Transverse colon (tissue), 4 donors: ENCODE measurements around the gene SLC22A23. TPM values are rescaled to one million over a fixed set of nuclear protein-coding genes. Genes with fewer than 3 reads are reported as not detected.

ENCODE experiments used
- DNase-seq: peaks from one replicate; pipeline ENCODE4 v3.0.0-alpha.2; 2019
- H3K27ac ChIP-seq, 4 donors: fragments of 200-600 bp; sonication (generic); 2 replicates each; pipeline ENCODE4 v1.5.1; 2016 to 2018; ENCODE audit warnings: inconsistent platforms in 4 of 4
- H3K27me3 ChIP-seq: fragments of 200-600 bp; sonication (generic); 2 replicates; pipeline ENCODE4 v1.5.1; 2017; ENCODE audit warnings: inconsistent platforms
- H3K36me3 ChIP-seq, 4 donors: fragments of 200-600 bp; sonication (generic); 2 replicates each; pipeline ENCODE4 v1.5.1; 2017 to 2019; ENCODE audit warnings: inconsistent platforms in 4 of 4
- H3K4me1 ChIP-seq, 4 donors: fragments of 200-600 bp; sonication (generic); 2 replicates each; pipeline ENCODE4 v1.5.1; 2017 to 2020; ENCODE audit warnings: inconsistent platforms in 4 of 4
- H3K4me3 ChIP-seq, 4 donors: fragments of 200-600 bp; sonication (generic); 1 replicate in 1 of 4; 2 replicates in 3 of 4; pipeline versions ENCODE4 v1.5.1 to v1.6.1; 2017 to 2019; ENCODE audit warnings: inconsistent platforms in 4 of 4
- H3K9me3 ChIP-seq, 2 donors: fragments of 200-600 bp; sonication (generic); 2 replicates each; pipeline ENCODE4 v1.5.1; 2017 to 2019; ENCODE audit warnings: inconsistent platforms in 2 of 2
- CTCF ChIP-seq, 5 experiments: fragments of 200-600 bp in 3 of 5; fragments of 450-650 bp in 2 of 5; sonication (generic) in 3 of 5; IDR thresholded peaks; 1 replicate in 2 of 5; 2 replicates in 3 of 5; pipeline ENCODE4 v1.5.1; 2016 to 2017; ENCODE audit warnings: antibody characterized with exemption in 5 of 5, inconsistent platforms in 3 of 5, mild to moderate bottlenecking in 2 of 5, moderate library complexity in 1 of 5
- EP300 ChIP-seq: sonication (generic); formaldehyde crosslinking; IDR thresholded peaks from one replicate; pipeline ENCODE4 v1.6.1; 2017; ENCODE audit warnings: antibody characterized with exemption, low read depth
- POLR2A ChIP-seq: fragments of 450-650 bp; IDR thresholded peaks from one replicate; pipeline ENCODE4 v1.6.1; 2016; ENCODE audit warnings: antibody characterized with exemption, mild to moderate bottlenecking, moderate library complexity
- POLR2AphosphoS5 ChIP-seq, 3 donors: sonication (generic); formaldehyde crosslinking; IDR thresholded peaks; one replicate each; pipeline ENCODE4 v1.6.1; 2016; ENCODE audit warnings: antibody characterized with exemption in 3 of 3
- WGBS, 2 donors: methylation state at CpG; one replicate each; pipeline ENCODE4 v1.1.5; 2018; ENCODE audit warnings: low coverage in 1 of 2; 5-methylcytosine and 5-hydroxymethylcytosine counted together
- in situ Hi-C, 4 donors: fragments of 200-750 bp; cut with MboI; loops; one replicate each; pipeline versions ENCODE4 v1.15.0 to v1.15.1; 2017; ENCODE audit warnings: low sequenced_read_pairs in 3 of 4, low pct_ligation_motif_present in 1 of 4, low pct_unique_long_range_greater_than_20kb in 1 of 4
- intact Hi-C: fragments of 100-400 bp; cut with DNase I; formaldehyde crosslinking; loops from one replicate; pipeline ENCODE4 v1.15.1; 2023; ENCODE audit warnings: low total_unique reads
- total RNA-seq, 4 donors: library from RNA; depleted of rRNA; stranded (reverse); fragments of >200 nt; gene quantifications; one replicate each; pipeline ENCODE4 v1.1.0, GENCODE V29; 2016

Gene SLC22A23
- total RNA-seq, 4 donors from 2014 or later: 96.1 to 161 (median 117) TPM

DNA sequence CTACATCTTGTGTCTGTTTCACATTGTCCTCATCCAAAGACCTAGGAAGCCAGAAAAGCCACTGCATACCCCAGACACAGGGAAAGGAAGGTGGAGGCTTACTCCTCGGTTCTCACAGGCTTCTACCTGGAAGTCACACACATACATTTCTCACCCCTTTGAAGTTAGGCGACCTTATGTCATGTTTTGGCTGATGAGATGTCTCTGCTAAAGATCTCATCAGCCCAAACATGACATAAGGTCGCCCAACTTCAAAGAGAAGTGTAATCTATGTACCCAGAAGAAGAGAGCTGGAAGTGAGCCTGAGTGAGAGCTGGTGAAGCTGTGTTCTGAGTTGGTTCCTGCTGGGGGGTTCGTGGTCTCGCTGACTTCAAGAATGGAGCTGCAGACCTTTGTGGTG is 47.5 kb upstream of the SLC22A23 start:
- TF ChIP-seq POLR2A (no peak), CTCF (IDR thresholded peaks at IDR 0.05) (no peak), POLR2AphosphoS5 (IDR thresholded peaks at IDR 0.05) (no peak), EP300 (no peak)
- Histone ChIP-seq H3K4me1 (peaks cover 0 to 13% (median 2%) of the 10 kb centered on the region in 4 donors), H3K4me3 (no peak overlapping the region), H3K27ac (no peak overlapping the region), H3K9me3 (no peaks in the 10 kb centered on the region), H3K27me3 (no peaks in the 10 kb centered on the region), H3K36me3 (no peaks in the 10 kb centered on the region)
- intact Hi-C loops: no loop called here
- 50 to 68% methylated on average over 4 to 5 of the region's 5 CpGs for WGBS, 2 donors
- DNase-seq: no peak
- in situ Hi-C loops: no loop called here

DNA sequence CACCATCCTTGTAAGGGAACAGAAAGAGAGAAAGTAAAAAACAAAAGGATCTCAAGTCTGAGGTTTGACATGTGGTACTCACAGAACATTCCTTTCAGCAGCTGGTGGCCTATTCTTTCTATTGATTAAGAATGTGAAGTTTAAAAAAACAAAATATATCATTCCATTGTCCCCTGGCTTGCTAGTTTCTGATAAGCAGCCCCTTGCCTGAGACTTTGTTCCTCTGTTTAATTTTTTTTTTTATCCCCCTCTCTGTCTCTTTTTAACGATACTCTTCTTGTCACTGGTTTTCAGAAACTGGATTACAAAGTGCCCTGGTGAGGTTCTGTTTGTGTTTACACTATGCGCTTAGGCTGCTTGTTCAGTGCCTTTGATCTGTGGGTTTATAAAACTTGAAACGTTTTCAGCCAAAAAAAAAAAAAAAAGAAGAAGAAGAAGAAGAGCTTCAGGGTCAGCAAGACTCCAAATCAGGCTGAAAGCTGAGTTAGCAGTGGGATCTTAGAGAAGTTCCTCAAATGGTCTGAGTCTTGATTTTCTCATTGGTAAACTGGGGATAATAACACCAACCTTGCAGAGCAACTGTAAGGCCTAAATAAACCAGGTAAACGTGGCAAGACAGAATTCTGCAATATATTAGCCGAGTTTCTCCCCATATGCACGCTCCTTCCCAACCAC is 45.1 kb upstream of the SLC22A23 start:
- no peak overlapping the region for H3K27ac ChIP-seq

DNA sequence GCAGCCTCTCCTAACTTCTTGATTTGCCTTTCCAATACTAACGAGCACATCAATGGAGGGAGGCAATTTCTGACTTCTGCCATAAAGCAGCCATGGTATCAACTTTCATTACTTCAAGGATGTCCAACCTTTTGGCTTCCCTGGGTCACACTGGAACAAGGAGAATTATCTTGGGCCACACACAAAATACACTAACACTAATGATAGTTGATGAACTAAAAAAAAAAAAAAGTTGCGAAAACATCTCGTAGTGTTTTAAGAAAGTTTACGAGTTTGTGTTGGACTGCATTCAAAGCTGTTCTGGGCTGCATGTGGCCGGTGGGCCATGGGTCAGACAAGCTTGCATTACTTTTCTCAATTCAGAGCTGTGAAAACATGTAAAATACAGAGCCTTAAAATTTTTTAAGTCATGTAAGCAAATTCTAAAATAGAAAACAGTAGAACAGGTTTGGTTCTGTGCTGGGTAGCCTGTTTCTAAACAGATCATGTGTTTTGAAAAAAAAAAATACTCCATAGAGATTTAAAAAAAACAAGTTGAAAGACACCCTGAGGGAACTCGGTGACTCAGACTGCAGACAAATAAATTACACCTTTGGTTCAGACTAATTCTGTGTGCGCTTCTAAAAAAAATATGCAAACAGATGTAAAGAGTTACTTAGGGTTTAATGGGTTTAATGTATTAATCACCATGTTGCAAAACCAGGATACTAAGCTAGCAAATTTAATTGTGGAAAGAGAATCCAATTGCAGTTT is 43.6 kb upstream of the SLC22A23 start:
- DNase-seq: no peak
- H3K27ac ChIP-seq: no peak overlapping the region
- no peak overlapping the region for H3K4me3 ChIP-seq
- H3K4me1 ChIP-seq: peaks cover 0 to 7% (median 0%) of the 10 kb centered on the region in 4 donors
- TF ChIP-seq CTCF (IDR thresholded peaks at IDR 0.05) (no peak), EP300 (no peak), POLR2AphosphoS5 (IDR thresholded peaks at IDR 0.05) (no peak), POLR2A (no peak)
- WGBS, 2 donors: 44 to 49% methylated on average over 6 to 7 of the region's 7 CpGs
- in situ Hi-C loops: no loop called here
- intact Hi-C loops: no loop called here
- H3K36me3 ChIP-seq: no peaks in the 10 kb centered on the region
- no peaks in the 10 kb centered on the region for H3K27me3 ChIP-seq
- no peaks in the 10 kb centered on the region for H3K9me3 ChIP-seq

More for the DNA sequence above, 45.1 kb upstream of the SLC22A23 start:
- WGBS, 2 donors: 41 to 44% methylated on average over 5 to 6 of the region's 6 CpGs
- Histone ChIP-seq H3K36me3 (no peaks in the 10 kb centered on the region), H3K27me3 (no peaks in the 10 kb centered on the region), H3K4me3 (no peak overlapping the region), H3K9me3 (no peaks in the 10 kb centered on the region), H3K4me1 (peaks cover 0 to 7% (median 0%) of the 10 kb centered on the region in 4 donors)
- in situ Hi-C loops: no loop called here
- TF ChIP-seq CTCF (IDR thresholded peaks at IDR 0.05) (no peak), EP300 (no peak), POLR2A (no peak)
- no peak for DNase-seq
- intact Hi-C loops: no loop called here

DNA sequence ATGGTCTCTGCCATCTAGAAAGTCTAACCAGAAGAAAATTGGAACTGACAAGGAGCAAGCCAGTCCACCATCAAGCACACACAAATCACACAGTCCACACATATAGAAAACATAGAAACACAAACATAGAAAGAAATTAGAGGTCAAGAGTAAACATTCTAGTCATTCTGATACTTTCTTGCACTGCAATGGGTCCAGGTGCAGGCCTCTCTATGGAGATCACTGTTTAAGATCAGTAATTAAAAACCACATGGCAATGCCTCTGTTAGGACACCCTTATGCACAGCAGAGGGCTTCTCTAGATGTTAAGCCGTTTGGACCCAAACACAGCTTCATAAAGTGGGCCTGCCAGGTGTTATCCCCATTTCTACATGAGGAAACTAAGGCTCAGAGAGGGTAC is 42.8 kb upstream of the SLC22A23 start:
- H3K36me3 ChIP-seq: no peaks in the 10 kb centered on the region
- no peak overlapping the region for H3K4me3 ChIP-seq
- WGBS, 2 donors: 81% methylated on average over 1 of the region's 1 CpG; no CpG with 5 or more reads in 1 of the 2 donors
- in situ Hi-C loops: no loop called here
- peaks cover 0 to 7% (median 0%) of the 10 kb centered on the region in 4 donors for H3K4me1 ChIP-seq
- no peaks in the 10 kb centered on the region for H3K9me3 ChIP-seq
- H3K27ac ChIP-seq: no peak overlapping the region
- no peaks in the 10 kb centered on the region for H3K27me3 ChIP-seq
- no peak for DNase-seq
- intact Hi-C loops: no loop called here
- TF ChIP-seq CTCF (IDR thresholded peaks at IDR 0.05) (no peak), POLR2AphosphoS5 (IDR thresholded peaks at IDR 0.05) (no peak), EP300 (no peak), POLR2A (no peak)
